ENCODE measurements around the gene KRTAP9-3.

Gene KRTAP9-3

GRCh38 chr17:41190328-41190727, 41.9 kb upstream of the KRTAP9-3 start:
- TF ChIP-seq FOXP2 (optimal IDR thresholded peaks at IDR 0.05; ENCODE audit: borderline replicate concordance, extremely low read depth, extremely low read length, insufficient read depth), result no peak
- TF ChIP-seq SIN3A (IDR thresholded peaks at IDR 0.05; ENCODE audit: borderline replicate concordance, insufficient read depth, low read length), result no peak
- no peak for TF ChIP-seq REST (IDR thresholded peaks at IDR 0.05; ENCODE audit: insufficient read depth in 1 of 2, low read depth in 2 of 2, low read length in 2 of 2)
- TF ChIP-seq POLR2AphosphoS5 (IDR thresholded peaks at IDR 0.05; ENCODE audit: low read depth, low read length), result no peak
- TF ChIP-seq TAF1 (IDR thresholded peaks at IDR 0.05; ENCODE audit: borderline replicate concordance, insufficient read depth, low read length), result no peak

DNA sequence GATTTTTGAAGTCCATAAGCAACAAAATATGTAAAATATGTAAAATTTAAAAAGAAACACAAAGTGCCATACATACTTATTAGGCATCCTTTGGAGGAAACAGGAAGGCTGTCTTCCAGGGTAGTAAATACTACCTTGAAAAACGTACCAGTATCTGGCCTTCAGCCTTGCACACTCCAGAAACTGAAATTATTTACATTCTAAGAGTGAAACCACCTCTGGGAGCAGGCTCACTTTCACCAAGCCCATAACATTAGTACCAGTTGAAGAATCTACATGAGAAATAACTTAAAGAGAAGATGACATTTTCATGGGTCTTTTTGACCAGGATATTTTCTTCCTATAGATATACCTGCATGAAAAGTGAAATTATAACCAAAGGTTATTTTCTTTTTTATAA, 36.2 kb upstream of the KRTAP9-3 start:
- TF ChIP-seq REST (IDR thresholded peaks at IDR 0.05; ENCODE audit: insufficient read depth in 1 of 2, low read depth in 2 of 2, low read length in 2 of 2) (no peak), TAF1 (IDR thresholded peaks at IDR 0.05; ENCODE audit: borderline replicate concordance, insufficient read depth, low read length) (no peak), POLR2AphosphoS5 (IDR thresholded peaks at IDR 0.05; ENCODE audit: low read depth, low read length) (no peak), SIN3A (IDR thresholded peaks at IDR 0.05; ENCODE audit: borderline replicate concordance, insufficient read depth, low read length) (no peak), FOXP2 (optimal IDR thresholded peaks at IDR 0.05; ENCODE audit: borderline replicate concordance, extremely low read depth, extremely low read length, insufficient read depth) (no peak)

DNA sequence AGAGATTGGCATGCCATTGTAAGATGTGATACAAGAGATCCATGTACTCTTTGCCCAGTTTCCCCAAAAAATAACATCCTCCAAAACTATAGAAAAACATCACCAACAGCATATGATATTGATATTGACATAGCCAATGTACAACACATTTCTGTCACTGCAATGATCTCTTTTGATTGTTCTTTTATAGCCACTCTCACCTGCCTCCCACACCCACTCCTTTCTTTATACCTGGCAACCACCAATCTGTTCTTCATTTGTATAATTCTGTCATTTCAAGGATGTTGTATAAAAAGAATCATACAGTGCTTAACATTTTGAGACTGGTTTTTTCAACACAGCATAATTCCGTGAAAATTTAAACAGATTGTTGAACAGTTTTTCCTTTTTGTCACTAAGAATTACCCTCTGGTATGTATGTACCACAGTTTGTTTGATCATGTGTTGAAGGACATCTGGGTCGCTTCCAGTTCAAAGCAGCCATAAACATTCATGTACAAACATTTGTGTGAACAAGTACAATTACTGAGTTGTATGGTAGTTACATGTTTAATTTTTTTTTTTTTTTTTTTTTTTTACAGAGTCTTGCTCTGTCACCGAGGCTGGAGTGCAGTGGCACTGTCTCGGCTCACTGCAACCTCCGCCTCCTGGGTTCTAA, 32.7 kb upstream of the KRTAP9-3 start:
- no peak for TF ChIP-seq POLR2AphosphoS5 (IDR thresholded peaks at IDR 0.05; ENCODE audit: low read depth, low read length)
- TF ChIP-seq TAF1 (IDR thresholded peaks at IDR 0.05; ENCODE audit: borderline replicate concordance, insufficient read depth, low read length), result no peak
- TF ChIP-seq REST (IDR thresholded peaks at IDR 0.05; ENCODE audit: insufficient read depth in 1 of 2, low read depth in 2 of 2, low read length in 2 of 2), result no peak
- no peak for TF ChIP-seq SIN3A (IDR thresholded peaks at IDR 0.05; ENCODE audit: borderline replicate concordance, insufficient read depth, low read length)
- no peak for TF ChIP-seq FOXP2 (optimal IDR thresholded peaks at IDR 0.05; ENCODE audit: borderline replicate concordance, extremely low read depth, extremely low read length, insufficient read depth)

GRCh38 chr17:41211845-41212466, 20.3 kb upstream of the KRTAP9-3 start:
- no peak for TF ChIP-seq SIN3A (IDR thresholded peaks at IDR 0.05; ENCODE audit: borderline replicate concordance, insufficient read depth, low read length)
- TF ChIP-seq REST (IDR thresholded peaks at IDR 0.05; ENCODE audit: insufficient read depth in 1 of 2, low read depth in 2 of 2, low read length in 2 of 2), result no peak

Measured in PFSK-1 (cell line).